Stimulated activated CD4-positive, alpha-beta T cell treated with anti-CD3 and anti-CD28 coated beads, TNF-alpha, amount 100 ng/mL, for 24 hours (primary cell): ENCODE results near the gene GTPBP6.
"Not testable (repeated sequence)": the region's sequence is repeated elsewhere in the genome, so short reads cannot be mapped to it uniquely, and the experiment has no call there.

Experiments
- DNase-seq, 3 experiments: peaks; one replicate each; pipeline ENCODE4 v3.0.0-alpha.2; 2020; ENCODE audit warnings: low read depth in 3 of 3

GTPBP6 gene

DNA sequence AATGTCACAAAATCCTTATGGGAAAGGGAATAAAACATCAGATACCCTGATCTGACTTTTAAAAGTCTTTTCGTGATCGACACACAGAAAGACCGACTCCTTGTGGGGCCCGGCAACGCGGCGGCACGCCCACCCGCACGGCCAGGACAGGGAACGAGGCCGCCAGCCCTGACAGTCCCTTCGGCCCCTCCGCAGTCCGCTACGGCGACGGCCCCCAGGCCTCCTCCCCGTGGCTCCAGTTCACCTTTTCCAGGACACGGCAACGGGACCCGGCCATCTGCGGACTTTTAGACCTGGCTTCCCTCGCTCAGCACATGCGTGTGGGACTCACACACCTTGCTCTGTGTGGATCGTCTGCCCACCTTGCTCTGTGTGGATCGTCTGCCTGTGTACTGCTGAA is 33.6 kb upstream of the GTPBP6 start:
- DNase-seq, result no peak

DNA sequence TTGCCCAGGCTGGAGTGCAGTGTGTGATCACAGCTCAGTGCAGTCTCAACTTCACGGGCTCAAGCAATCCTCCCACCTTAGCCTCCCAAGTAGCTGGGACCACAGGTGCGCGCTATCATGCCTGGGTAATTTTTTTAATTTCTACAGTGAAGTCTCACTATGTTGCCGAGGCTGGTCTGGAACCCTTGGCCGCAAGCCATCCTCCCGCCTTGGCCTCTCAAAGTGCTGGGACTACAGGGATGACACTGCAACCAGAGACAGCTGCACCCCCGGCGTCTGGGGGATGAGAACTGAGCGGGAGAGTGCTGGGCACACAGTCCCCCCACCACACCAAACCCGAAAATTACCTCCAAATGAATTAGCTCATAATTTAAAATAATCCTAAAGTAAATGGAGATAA is 33.1 kb upstream of the GTPBP6 start:
- no peak for DNase-seq

DNA sequence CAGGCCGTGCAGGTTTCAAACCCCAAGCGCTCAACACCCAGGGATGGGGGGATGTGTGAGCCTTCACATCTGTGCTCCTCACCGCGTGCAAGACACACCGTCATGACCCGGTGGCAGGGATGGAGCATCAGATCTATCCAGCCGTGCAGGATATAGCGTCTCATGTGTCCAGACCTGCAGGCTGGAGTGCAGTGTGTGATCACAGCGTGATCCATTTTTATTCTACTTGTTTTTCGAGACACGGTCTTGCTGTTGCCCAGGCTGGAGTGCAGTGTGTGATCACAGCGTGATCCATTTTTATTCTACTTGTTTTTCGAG is 32.7 kb upstream of the GTPBP6 start:
- DNase-seq, result not testable (repeated sequence)

- DNase-seq, result no peak
Observed at GRCh38 chrX:350534-351323, 32.1 kb upstream of the GTPBP6 start.

DNA sequence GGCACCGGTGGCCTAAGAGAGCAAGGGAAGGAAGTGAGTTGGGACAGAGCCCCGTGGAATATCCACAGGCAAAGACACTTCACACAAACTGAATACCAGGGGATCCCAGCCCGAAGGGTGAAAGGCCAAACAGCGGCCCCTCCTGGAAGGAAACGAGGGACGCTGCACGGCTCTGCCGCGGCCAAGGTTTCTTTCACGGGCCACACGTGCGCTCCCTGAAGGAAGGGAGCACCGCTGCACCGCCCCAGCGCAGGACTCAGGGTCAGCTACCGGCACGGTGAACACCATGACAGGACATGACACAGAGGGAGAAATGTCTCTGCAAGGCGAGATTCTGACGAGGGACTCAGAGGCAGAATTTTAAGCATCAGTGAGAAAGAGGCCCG is 31.5 kb upstream of the GTPBP6 start:
- DNase-seq, result no peak

DNA sequence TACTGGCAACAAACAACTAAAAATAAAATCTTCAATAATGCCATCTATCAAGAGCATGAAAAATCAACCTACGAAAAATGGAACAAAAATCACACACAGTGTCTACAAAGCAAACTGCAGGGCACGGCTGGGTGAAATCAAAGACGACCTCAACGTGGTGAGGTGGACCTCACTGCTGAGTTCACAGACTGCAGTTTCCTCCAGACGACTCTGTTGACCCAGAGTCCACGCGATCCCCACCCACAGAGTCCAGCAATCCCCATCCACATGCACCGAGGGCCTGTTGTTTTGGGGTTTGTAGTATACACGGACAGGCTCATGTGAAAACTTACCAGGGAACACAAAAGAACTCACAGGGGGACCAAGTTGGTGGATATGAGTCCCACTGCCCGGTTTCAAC is 31.1 kb upstream of the GTPBP6 start:
- no peak for DNase-seq

DNA sequence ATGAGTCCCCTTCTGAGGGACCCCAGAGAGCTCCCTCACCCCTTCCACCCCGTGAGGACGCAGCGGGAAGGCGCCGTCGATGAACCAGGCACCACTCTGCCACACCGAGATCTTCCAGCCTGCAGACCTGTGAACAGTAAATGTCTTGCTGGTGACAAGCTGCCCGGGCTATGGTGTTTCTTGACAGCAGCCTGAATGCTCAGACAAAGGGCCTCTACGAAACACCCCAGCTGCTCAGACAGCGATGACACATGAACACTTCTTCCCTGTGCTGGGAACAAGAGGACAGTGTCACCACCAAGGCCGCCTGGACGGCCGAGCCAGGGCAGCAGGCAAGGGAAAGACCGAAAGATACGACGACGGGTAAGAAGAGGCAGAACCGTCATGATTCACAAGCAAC is 30.6 kb upstream of the GTPBP6 start:
- DNase-seq, result no peak

- DNase-seq, result no peak
Observed at GRCh38 chrX:348461-349117, 30.0 kb upstream of the GTPBP6 start.

DNA sequence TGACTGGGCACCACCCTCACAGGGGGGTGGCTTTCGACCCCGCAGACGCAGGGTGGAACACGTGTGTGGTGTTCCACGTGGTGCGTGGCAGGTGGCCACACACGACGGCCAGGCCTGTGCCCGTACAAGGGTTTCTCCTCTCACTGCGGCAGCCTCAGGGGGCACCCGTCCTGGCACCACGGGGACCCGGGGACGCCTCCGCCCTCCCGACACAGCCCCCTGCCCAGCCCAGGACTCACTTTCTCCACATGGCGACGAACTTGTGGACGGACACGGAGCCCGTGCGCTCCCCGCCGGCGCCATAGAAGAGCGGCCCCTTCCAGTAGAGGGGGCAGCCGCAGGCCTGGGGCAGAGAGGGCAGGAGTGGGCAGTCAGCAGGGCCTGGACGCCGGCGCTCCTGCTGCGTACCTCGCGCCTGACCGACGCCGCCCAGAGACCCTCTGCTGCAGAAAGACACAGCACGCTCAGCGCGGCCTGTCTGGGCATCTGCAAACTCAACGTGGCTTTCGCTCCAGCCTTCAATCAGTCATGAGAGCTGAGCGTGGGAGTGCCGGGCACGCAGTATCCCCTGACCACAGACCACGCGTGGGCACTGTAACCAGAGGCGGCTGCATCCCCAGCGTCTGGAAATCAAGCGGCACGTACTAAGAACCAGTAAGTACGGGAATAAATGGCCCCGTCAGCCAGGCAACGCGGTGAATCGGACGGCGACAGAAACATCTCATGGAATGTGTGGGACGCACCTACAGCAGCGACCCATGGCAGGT is 28.9 kb upstream of the GTPBP6 start:
- DNase-seq, result no peak

DNA sequence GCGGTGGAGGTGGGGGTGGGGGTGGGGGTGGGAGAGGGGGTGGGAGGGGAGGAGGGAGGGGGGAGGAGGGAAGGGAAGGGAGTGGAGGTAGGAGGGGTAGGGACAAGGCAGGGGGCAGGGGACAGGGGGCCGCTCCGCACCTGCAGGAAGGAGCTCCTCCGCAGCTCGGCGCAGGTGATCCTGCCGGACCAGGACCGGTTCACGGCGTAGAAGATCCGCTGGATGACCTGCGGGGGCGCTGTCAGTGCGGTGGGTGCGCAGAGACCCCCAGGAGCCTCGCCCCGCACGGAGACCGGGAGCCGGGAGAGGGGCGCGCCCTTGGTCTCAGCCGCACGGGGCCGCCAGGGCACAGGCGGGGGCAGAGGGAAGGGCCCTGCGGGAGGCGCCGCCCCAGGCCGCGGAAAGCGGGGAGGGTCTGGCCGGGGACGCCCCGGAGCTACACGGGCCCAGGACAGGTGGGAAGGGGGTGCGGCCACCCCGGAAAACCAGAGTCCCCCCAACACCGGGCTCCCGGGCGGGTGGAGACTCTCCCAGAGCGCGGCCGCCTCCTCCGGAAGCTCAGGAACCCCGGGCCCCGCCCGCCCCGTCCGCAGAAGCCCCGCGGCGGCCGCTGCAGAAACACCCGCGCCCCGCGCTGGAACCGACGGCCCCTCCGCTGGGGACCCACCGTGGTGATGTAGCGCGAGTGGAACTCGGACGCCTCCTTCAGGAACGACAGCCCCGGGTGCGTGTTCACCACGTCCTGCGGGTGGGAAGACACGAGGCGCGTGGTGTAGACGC is 27.6 kb upstream of the GTPBP6 start:
- DNase-seq, result no peak

- DNase-seq, result no peak
Observed at GRCh38 chrX:345020-345925, 26.7 kb upstream of the GTPBP6 start.

- DNase-seq, result no peak
Observed at GRCh38 chrX:344371-344901, 25.8 kb upstream of the GTPBP6 start.

DNA sequence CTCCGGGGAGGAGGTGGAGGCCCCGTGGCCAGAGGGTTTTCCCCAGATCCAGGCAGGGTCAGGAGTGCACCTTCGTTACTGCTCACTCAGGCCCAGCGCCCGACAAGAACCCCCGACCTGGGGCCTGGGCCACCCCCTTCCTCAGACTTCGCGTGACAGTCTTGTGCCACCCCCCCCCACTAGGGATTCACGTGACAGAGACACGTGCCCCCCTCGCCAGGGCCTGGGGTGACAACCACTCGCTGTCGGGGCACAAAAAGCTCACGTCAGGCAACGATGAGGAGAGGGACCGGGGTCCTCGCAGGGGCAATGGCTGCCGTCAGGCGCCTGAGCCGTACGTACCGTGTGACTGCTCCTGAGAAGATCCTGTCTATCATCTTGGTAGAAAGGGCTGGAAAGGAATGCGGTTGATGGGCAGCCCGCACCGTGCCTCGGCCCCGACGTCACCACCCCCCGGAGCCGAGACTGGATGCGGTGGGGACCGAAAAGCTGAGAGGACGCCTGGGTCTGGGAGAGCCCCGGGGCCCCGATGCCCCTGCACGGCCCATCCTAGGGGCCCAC is 23.0 kb upstream of the GTPBP6 start:
- no peak for DNase-seq

GRCh38 chrX:340641-341423 is 22.2 kb upstream of the GTPBP6 start:
- no peak for DNase-seq

GRCh38 chrX:340121-340520 is 21.5 kb upstream of the GTPBP6 start:
- DNase-seq, result no peak

- no peak for DNase-seq
Observed at GRCh38 chrX:338836-339400, 20.3 kb upstream of the GTPBP6 start.

DNA sequence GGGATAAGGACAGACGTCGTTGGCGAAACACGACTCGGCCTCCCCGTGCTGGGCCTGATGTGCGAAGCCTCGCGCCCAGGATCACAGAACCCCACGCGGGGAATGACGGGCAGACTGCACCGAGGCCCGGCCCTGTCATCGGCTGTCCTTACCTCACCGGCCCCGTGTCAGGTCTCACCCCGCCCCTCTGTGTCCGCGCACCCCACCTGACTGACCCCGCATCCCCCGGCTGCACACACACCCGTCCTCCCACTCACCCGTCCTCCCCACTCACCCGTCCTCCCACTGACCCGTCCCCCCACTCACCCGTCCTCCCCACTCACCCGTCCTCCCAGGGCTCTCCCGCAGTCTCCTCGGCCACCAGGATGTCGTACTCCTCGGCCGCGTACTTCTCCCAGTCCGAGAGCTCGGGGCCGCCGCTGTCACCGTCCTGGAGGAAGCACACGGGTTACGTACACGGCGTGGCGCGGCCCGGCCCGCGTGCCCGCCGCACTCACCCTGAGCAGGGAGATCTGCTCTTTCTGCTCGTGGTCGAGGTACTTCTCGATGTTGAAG is 19.8 kb upstream of the GTPBP6 start:
- no peak for DNase-seq

DNA sequence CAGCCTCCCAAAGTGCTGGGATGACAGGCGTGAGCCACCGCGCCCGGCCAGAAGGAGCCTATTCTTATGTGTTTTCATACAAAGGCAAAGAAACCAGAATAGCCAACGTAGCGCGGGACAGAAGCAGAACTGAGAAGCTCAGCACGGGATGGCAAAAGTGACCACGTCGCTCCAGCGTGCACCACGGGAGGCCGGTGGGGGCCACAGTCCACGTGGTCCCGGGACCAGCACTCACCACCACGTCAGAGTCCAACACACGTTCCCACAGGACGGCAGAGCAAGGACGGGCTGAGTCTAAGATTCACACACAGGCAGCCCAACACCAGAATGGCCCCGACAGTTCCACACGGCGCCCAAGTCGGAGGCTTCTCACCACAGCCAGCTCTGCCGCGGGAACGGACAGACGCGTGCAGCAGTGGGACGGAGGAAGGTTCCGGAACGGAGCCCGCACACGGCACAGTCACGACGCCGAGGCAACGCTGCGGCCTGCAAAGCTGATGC is 18.8 kb upstream of the GTPBP6 start:
- DNase-seq, result no peak

- no peak for DNase-seq
Observed at GRCh38 chrX:336227-336626, 17.6 kb upstream of the GTPBP6 start.
